ENCODE measurements around the gene C1orf216.
A peak's percentile ranks its signal among the peaks of the same experiment; 100 is the strongest.
"Not testable (repeated sequence)": the region's sequence is repeated elsewhere in the genome, so short reads cannot be mapped to it uniquely, and the experiment has no call there.

The C1orf216 gene

GRCh38 chr1:35717911-35718476 is 690 bp downstream of the C1orf216 start:
- no peak for TF ChIP-seq JUND (IDR thresholded peaks at IDR 0.05; ENCODE audit: low read depth)
- in situ Hi-C loops (cut with HindIII; ENCODE audit: low pct_unique_long_range_greater_than_20kb, low sequenced_read_pairs): no loop called here
- peak in 1 of 2 experiments; percentile 30 for DNase-seq (ENCODE audit: low read depth in 1 of 2, low spot score in 1 of 2)

- TF ChIP-seq JUND (IDR thresholded peaks at IDR 0.05; ENCODE audit: low read depth): no peak
- DNase-seq (ENCODE audit: low read depth in 1 of 2, low spot score in 1 of 2): peak; percentile 72 to 81
- in situ Hi-C loops (cut with HindIII; ENCODE audit: low pct_unique_long_range_greater_than_20kb, low sequenced_read_pairs): no loop called here
Measured at GRCh38 chr1:35715568-35716002, 3.1 kb downstream of the C1orf216 start.

- no peak for DNase-seq (ENCODE audit: low read depth in 1 of 2, low spot score in 1 of 2)
- in situ Hi-C loops (cut with HindIII; ENCODE audit: low pct_unique_long_range_greater_than_20kb, low sequenced_read_pairs): no loop called here
- no peak for TF ChIP-seq JUND (IDR thresholded peaks at IDR 0.05; ENCODE audit: low read depth)
Measured at GRCh38 chr1:35714921-35715567, 3.6 kb downstream of the C1orf216 start.

GRCh38 chr1:35711098-35711497 is 7.6 kb downstream of the C1orf216 start:
- in situ Hi-C loops (cut with HindIII; ENCODE audit: low pct_unique_long_range_greater_than_20kb, low sequenced_read_pairs); DNase-seq (ENCODE audit: low read depth in 1 of 2, low spot score in 1 of 2): not testable (repeated sequence)

- DNase-seq (ENCODE audit: low read depth in 1 of 2, low spot score in 1 of 2): no peak
- in situ Hi-C loops (cut with HindIII; ENCODE audit: low pct_unique_long_range_greater_than_20kb, low sequenced_read_pairs): no loop called here
- TF ChIP-seq JUND (IDR thresholded peaks at IDR 0.05; ENCODE audit: low read depth): no peak
Measured at GRCh38 chr1:35708952-35709351, 9.7 kb downstream of the C1orf216 start.

- no peak for TF ChIP-seq JUND (IDR thresholded peaks at IDR 0.05; ENCODE audit: low read depth)
- no peak for DNase-seq (ENCODE audit: low read depth in 1 of 2, low spot score in 1 of 2)
- in situ Hi-C loops (cut with HindIII; ENCODE audit: low pct_unique_long_range_greater_than_20kb, low sequenced_read_pairs): no loop called here
Measured at GRCh38 chr1:35708441-35708921, 10.2 kb downstream of the C1orf216 start.

GRCh38 chr1:35707601-35708440 is 10.9 kb downstream of the C1orf216 start:
- DNase-seq (ENCODE audit: low read depth in 1 of 2, low spot score in 1 of 2): no peak
- in situ Hi-C loops (cut with HindIII; ENCODE audit: low pct_unique_long_range_greater_than_20kb, low sequenced_read_pairs): no loop called here
- no peak for TF ChIP-seq JUND (IDR thresholded peaks at IDR 0.05; ENCODE audit: low read depth)

GRCh38 chr1:35706846-35707600 is 11.7 kb downstream of the C1orf216 start:
- in situ Hi-C loops (cut with HindIII; ENCODE audit: low pct_unique_long_range_greater_than_20kb, low sequenced_read_pairs): no loop called here
- no peak for DNase-seq (ENCODE audit: low read depth in 1 of 2, low spot score in 1 of 2)
- no peak for TF ChIP-seq JUND (IDR thresholded peaks at IDR 0.05; ENCODE audit: low read depth)

- TF ChIP-seq JUND (IDR thresholded peaks at IDR 0.05; ENCODE audit: low read depth): no peak
- DNase-seq (ENCODE audit: low read depth in 1 of 2, low spot score in 1 of 2): no peak
- in situ Hi-C loops (cut with HindIII; ENCODE audit: low pct_unique_long_range_greater_than_20kb, low sequenced_read_pairs): no loop called here
Measured at GRCh38 chr1:35702508-35702907, 16.2 kb downstream of the C1orf216 start.

- DNase-seq (ENCODE audit: low read depth in 1 of 2, low spot score in 1 of 2); in situ Hi-C loops (cut with HindIII; ENCODE audit: low pct_unique_long_range_greater_than_20kb, low sequenced_read_pairs): not testable (repeated sequence)
Measured at GRCh38 chr1:35699152-35699551, 19.5 kb downstream of the C1orf216 start.

GRCh38 chr1:35692317-35692716 is 26.4 kb downstream of the C1orf216 start:
- TF ChIP-seq JUND (IDR thresholded peaks at IDR 0.05; ENCODE audit: low read depth): no peak
- DNase-seq (ENCODE audit: low read depth in 1 of 2, low spot score in 1 of 2): no peak
- in situ Hi-C loops (cut with HindIII; ENCODE audit: low pct_unique_long_range_greater_than_20kb, low sequenced_read_pairs): no loop called here

GRCh38 chr1:35691571-35692220 is 27.0 kb downstream of the C1orf216 start:
- DNase-seq (ENCODE audit: low read depth in 1 of 2, low spot score in 1 of 2): no peak
- in situ Hi-C loops (cut with HindIII; ENCODE audit: low pct_unique_long_range_greater_than_20kb, low sequenced_read_pairs): no loop called here
- no peak for TF ChIP-seq JUND (IDR thresholded peaks at IDR 0.05; ENCODE audit: low read depth)

All from T47D (cell line).